ENCODE data around the gene ARHGAP21.

Gene ARHGAP21

GRCh38 chr10:24723386-24723787 lies 300 bp downstream of the ARHGAP21 start:
- peak in 2 of 3 donors; percentile 23 to 46 for DNase-seq
- WGBS (ENCODE audit: insufficient coverage): under 1% methylated on average over 33 of the region's 70 CpGs
- H3K9me3 ChIP-seq (ENCODE audit: control extremely low read depth in 1 of 5, control insufficient read depth in 4 of 5, insufficient read depth in 2 of 5, low read depth in 1 of 5, low read length in 4 of 5): no peaks in the 10 kb centered on the region
- peak overlapping the region; percentile 64 to 95 (median 81) for H3K4me3 ChIP-seq (ENCODE audit: control insufficient read depth in 1 of 7, extremely low read depth in 1 of 7, insufficient read depth in 4 of 7, low read depth in 2 of 7, low read length in 6 of 7)
- H3K27me3 ChIP-seq (replicated peaks in 2 of 5; ENCODE audit: control insufficient read depth in 4 of 5, insufficient read depth in 5 of 5, low read length in 4 of 5): peaks cover 0 to 2% (median 0%) of the 10 kb centered on the region in 5 experiments
- H3K4me1 ChIP-seq (ENCODE audit: control extremely low read depth in 1 of 4, control insufficient read depth in 4 of 4, insufficient read depth in 4 of 4, low read length in 3 of 4): peaks cover 3 to 45% (median 34%) of the 10 kb centered on the region in 4 experiments
- peaks cover 0 to 5% (median 0%) of the 10 kb centered on the region in 4 experiments for H3K36me3 ChIP-seq (ENCODE audit: control insufficient read depth in 4 of 4, insufficient read depth in 4 of 4, low read length in 3 of 4)
- POLR2A ChIA-PET: interaction anchor here (0.6 to 1.1 kb wide), 2 partner anchors 197 to 230 kb away, joined by 3 to 4 read pairs; no protein-coding TSS in a partner anchor
- CTCF ChIA-PET: interaction anchor here (1.8 kb wide), 2 partner anchors 17 to 229 kb away, joined by 5 read pairs; partner anchors contain the start of gene PRTFDC1
- peak overlapping the region in 1 of 2 experiments; percentile 85 for H3K27ac ChIP-seq (ENCODE audit: insufficient read depth in 1 of 2, low read depth in 1 of 2, low read length in 2 of 2, poor library complexity in 1 of 2, severe bottlenecking in 2 of 2)

GRCh38 chr10:24722676-24723385 lies 856 bp downstream of the ARHGAP21 start:
- POLR2A ChIA-PET: interaction anchor here (0.6 kb wide), 1 partner anchor 230 kb away, joined by 4 read pairs; no protein-coding TSS in a partner anchor
- Histone ChIP-seq H3K27ac (ENCODE audit: insufficient read depth in 1 of 2, low read depth in 1 of 2, low read length in 2 of 2, poor library complexity in 1 of 2, severe bottlenecking in 2 of 2) (peak overlapping the region; percentile 61 to 85), H3K9me3 (ENCODE audit: control extremely low read depth in 1 of 5, control insufficient read depth in 4 of 5, insufficient read depth in 2 of 5, low read depth in 1 of 5, low read length in 4 of 5) (no peaks in the 10 kb centered on the region), H3K27me3 (replicated peaks in 2 of 5; ENCODE audit: control insufficient read depth in 4 of 5, insufficient read depth in 5 of 5, low read length in 4 of 5) (peaks cover 0 to 2% (median 0%) of the 10 kb centered on the region in 5 experiments), H3K4me3 (ENCODE audit: control insufficient read depth in 1 of 7, extremely low read depth in 1 of 7, insufficient read depth in 4 of 7, low read depth in 2 of 7, low read length in 6 of 7) (peak overlapping the region; percentile 64 to 86 (median 81)), H3K36me3 (ENCODE audit: control insufficient read depth in 4 of 4, insufficient read depth in 4 of 4, low read length in 3 of 4) (peaks cover 0 to 5% (median 0%) of the 10 kb centered on the region in 4 experiments), H3K4me1 (ENCODE audit: control extremely low read depth in 1 of 4, control insufficient read depth in 4 of 4, insufficient read depth in 4 of 4, low read length in 3 of 4) (peaks cover 3 to 45% (median 34%) of the 10 kb centered on the region in 4 experiments)
- 0% methylated on average over 56 of the region's 84 CpGs for WGBS (ENCODE audit: insufficient coverage)
- CTCF ChIA-PET: interaction anchor here (1.8 kb wide), 2 partner anchors 16 to 229 kb away, joined by 5 read pairs; partner anchors contain the start of gene PRTFDC1
- DNase-seq: peak; percentile 69 to 81 (median 79)

GRCh38 chr10:24722131-24722675 lies 1.5 kb downstream of the ARHGAP21 start:
- POLR2A ChIA-PET: no interaction called here
- no peaks in the 10 kb centered on the region for H3K9me3 ChIP-seq (ENCODE audit: control extremely low read depth in 1 of 5, control insufficient read depth in 4 of 5, insufficient read depth in 2 of 5, low read depth in 1 of 5, low read length in 4 of 5)
- H3K4me3 ChIP-seq (ENCODE audit: control insufficient read depth in 1 of 7, extremely low read depth in 1 of 7, insufficient read depth in 4 of 7, low read depth in 2 of 7, low read length in 6 of 7): peak overlapping the region; percentile 64 to 86 (median 81)
- DNase-seq: peak in 2 of 3 donors; percentile 51 to 62
- peak overlapping the region; percentile 61 to 85 for H3K27ac ChIP-seq (ENCODE audit: insufficient read depth in 1 of 2, low read depth in 1 of 2, low read length in 2 of 2, poor library complexity in 1 of 2, severe bottlenecking in 2 of 2)
- CTCF ChIA-PET: interaction anchor here (1.4 to 1.8 kb wide), 2 partner anchors 16 to 17 kb away, joined by 3 to 5 read pairs; no protein-coding TSS in a partner anchor
- 5% methylated on average over 15 of the region's 19 CpGs for WGBS (ENCODE audit: insufficient coverage)
- H3K4me1 ChIP-seq (ENCODE audit: control extremely low read depth in 1 of 4, control insufficient read depth in 4 of 4, insufficient read depth in 4 of 4, low read length in 3 of 4): peaks cover 3 to 45% (median 35%) of the 10 kb centered on the region in 4 experiments
- H3K27me3 ChIP-seq (replicated peaks in 2 of 5; ENCODE audit: control insufficient read depth in 4 of 5, insufficient read depth in 5 of 5, low read length in 4 of 5): peaks cover 0 to 2% (median 0%) of the 10 kb centered on the region in 5 experiments
- peaks cover 0 to 5% (median 0%) of the 10 kb centered on the region in 4 experiments for H3K36me3 ChIP-seq (ENCODE audit: control insufficient read depth in 4 of 4, insufficient read depth in 4 of 4, low read length in 3 of 4)

GRCh38 chr10:24721229-24722106 lies 2.2 kb downstream of the ARHGAP21 start:
- H3K27ac ChIP-seq (ENCODE audit: insufficient read depth in 1 of 2, low read depth in 1 of 2, low read length in 2 of 2, poor library complexity in 1 of 2, severe bottlenecking in 2 of 2): peak overlapping the region in 1 of 2 experiments; percentile 29
- H3K36me3 ChIP-seq (ENCODE audit: control insufficient read depth in 4 of 4, insufficient read depth in 4 of 4, low read length in 3 of 4): peaks cover 0 to 5% (median 0%) of the 10 kb centered on the region in 4 experiments
- ChIA-PET POLR2A (no interaction called here), CTCF (interaction anchor here (1.4 kb wide), 1 partner anchor 17 kb away, joined by 3 read pairs; no protein-coding TSS in a partner anchor)
- 41% methylated on average over 31 of the region's 35 CpGs for WGBS (ENCODE audit: insufficient coverage)
- peaks cover 0 to 2% (median 0%) of the 10 kb centered on the region in 5 experiments for H3K27me3 ChIP-seq (replicated peaks in 2 of 5; ENCODE audit: control insufficient read depth in 4 of 5, insufficient read depth in 5 of 5, low read length in 4 of 5)
- DNase-seq: peak in 1 of 3 donors; percentile 26
- H3K9me3 ChIP-seq (ENCODE audit: control extremely low read depth in 1 of 5, control insufficient read depth in 4 of 5, insufficient read depth in 2 of 5, low read depth in 1 of 5, low read length in 4 of 5): no peaks in the 10 kb centered on the region
- peak overlapping the region in 6 of 7 experiments; percentile 73 to 86 (median 81) for H3K4me3 ChIP-seq (ENCODE audit: control insufficient read depth in 1 of 7, extremely low read depth in 1 of 7, insufficient read depth in 4 of 7, low read depth in 2 of 7, low read length in 6 of 7)
- H3K4me1 ChIP-seq (ENCODE audit: control extremely low read depth in 1 of 4, control insufficient read depth in 4 of 4, insufficient read depth in 4 of 4, low read length in 3 of 4): peaks cover 3 to 45% (median 36%) of the 10 kb centered on the region in 4 experiments

GRCh38 chr10:24720096-24720495 lies 3.6 kb downstream of the ARHGAP21 start:
- Histone ChIP-seq H3K36me3 (ENCODE audit: control insufficient read depth in 4 of 4, insufficient read depth in 4 of 4, low read length in 3 of 4) (peaks cover 0 to 5% (median 0%) of the 10 kb centered on the region in 4 experiments), H3K27ac (ENCODE audit: insufficient read depth in 1 of 2, low read depth in 1 of 2, low read length in 2 of 2, poor library complexity in 1 of 2, severe bottlenecking in 2 of 2) (no peak overlapping the region), H3K4me3 (ENCODE audit: control insufficient read depth in 1 of 7, extremely low read depth in 1 of 7, insufficient read depth in 4 of 7, low read depth in 2 of 7, low read length in 6 of 7) (peak overlapping the region in 3 of 7 experiments; percentile 40 to 86 (median 53)), H3K27me3 (replicated peaks in 2 of 5; ENCODE audit: control insufficient read depth in 4 of 5, insufficient read depth in 5 of 5, low read length in 4 of 5) (no peaks in the 10 kb centered on the region), H3K9me3 (ENCODE audit: control extremely low read depth in 1 of 5, control insufficient read depth in 4 of 5, insufficient read depth in 2 of 5, low read depth in 1 of 5, low read length in 4 of 5) (no peaks in the 10 kb centered on the region), H3K4me1 (ENCODE audit: control extremely low read depth in 1 of 4, control insufficient read depth in 4 of 4, insufficient read depth in 4 of 4, low read length in 3 of 4) (peaks cover 3 to 41% (median 34%) of the 10 kb centered on the region in 4 experiments)
- DNase-seq: no peak
- ChIA-PET CTCF (no interaction called here), POLR2A (no interaction called here)
- WGBS (ENCODE audit: insufficient coverage): 60% methylated on average over 1 of the region's 2 CpGs

- H3K9me3 ChIP-seq (ENCODE audit: control extremely low read depth in 1 of 5, control insufficient read depth in 4 of 5, insufficient read depth in 2 of 5, low read depth in 1 of 5, low read length in 4 of 5): no peaks in the 10 kb centered on the region
- H3K27ac ChIP-seq (ENCODE audit: insufficient read depth in 1 of 2, low read depth in 1 of 2, low read length in 2 of 2, poor library complexity in 1 of 2, severe bottlenecking in 2 of 2): no peak overlapping the region
- no peak for DNase-seq
- POLR2A ChIA-PET: no interaction called here
- H3K4me1 ChIP-seq (ENCODE audit: control extremely low read depth in 1 of 4, control insufficient read depth in 4 of 4, insufficient read depth in 4 of 4, low read length in 3 of 4): peaks cover 3 to 32% (median 25%) of the 10 kb centered on the region in 4 experiments
- H3K4me3 ChIP-seq (ENCODE audit: control insufficient read depth in 1 of 7, extremely low read depth in 1 of 7, insufficient read depth in 4 of 7, low read depth in 2 of 7, low read length in 6 of 7): no peak overlapping the region
- peaks cover 0 to 5% (median 0%) of the 10 kb centered on the region in 4 experiments for H3K36me3 ChIP-seq (ENCODE audit: control insufficient read depth in 4 of 4, insufficient read depth in 4 of 4, low read length in 3 of 4)
- 97% methylated on average over 9 of the region's 10 CpGs for WGBS (ENCODE audit: insufficient coverage)
- no peaks in the 10 kb centered on the region for H3K27me3 ChIP-seq (replicated peaks in 2 of 5; ENCODE audit: control insufficient read depth in 4 of 5, insufficient read depth in 5 of 5, low read length in 4 of 5)
- CTCF ChIA-PET: interaction anchor here (0.9 kb wide), 1 partner anchor 151 kb away, joined by 3 read pairs; no protein-coding TSS in a partner anchor
These were observed 5.4 kb downstream of the ARHGAP21 start for GRCh38 chr10:24718031-24718855.
